IPS-NIHi7 (cell line): Measurements from ENCODE around the gene TNFSF11.
"Not testable (repeated sequence)": the region's sequence is repeated elsewhere in the genome, so short reads cannot be mapped to it uniquely, and the experiment has no call there.

ENCODE experiments used
- DNase-seq: peaks from one replicate; pipeline ENCODE4 v3.0.0; 2012; ENCODE audit warnings: mixed read lengths; ENCODE audit errors: extremely low spot score

TNFSF11 gene

GRCh38 chr13:42574011-42574410 is at the start of gene TNFSF11:
TNFSF11 (plus strand) TSS chr13:42574152; CDS start chr13:42574304, 152 bp downstream.
- peak; percentile 56 for DNase-seq

DNA sequence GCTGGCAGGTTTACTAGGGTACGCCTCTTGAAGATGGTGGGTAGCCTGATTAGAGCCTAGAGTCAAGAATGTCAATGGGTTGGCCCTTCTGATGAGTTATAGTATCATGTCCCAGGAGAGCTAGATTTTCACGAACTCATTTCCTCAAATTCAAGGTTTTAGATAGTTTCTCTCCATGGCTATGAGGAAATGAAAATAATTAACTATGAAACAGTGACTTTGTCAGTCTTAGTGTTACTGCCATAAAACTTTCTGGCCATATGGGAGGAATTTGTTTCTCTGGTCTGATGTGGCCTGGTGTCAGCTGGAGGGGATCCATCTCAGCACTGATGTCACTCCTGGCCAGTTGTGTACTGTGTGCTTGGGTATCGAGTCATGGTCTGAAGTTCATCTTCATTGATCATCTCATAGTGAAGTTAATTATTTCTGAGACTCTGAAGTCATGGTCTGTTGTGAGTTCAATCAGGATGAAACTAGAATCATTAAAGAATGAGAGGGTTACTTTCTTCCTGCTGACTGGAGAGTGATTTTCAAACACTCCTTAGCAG is 49.4 kb upstream of the TNFSF11 start:
- no peak for DNase-seq

GRCh38 chr13:42525035-42525504 is 48.9 kb upstream of the TNFSF11 start:
- DNase-seq: no peak

DNA sequence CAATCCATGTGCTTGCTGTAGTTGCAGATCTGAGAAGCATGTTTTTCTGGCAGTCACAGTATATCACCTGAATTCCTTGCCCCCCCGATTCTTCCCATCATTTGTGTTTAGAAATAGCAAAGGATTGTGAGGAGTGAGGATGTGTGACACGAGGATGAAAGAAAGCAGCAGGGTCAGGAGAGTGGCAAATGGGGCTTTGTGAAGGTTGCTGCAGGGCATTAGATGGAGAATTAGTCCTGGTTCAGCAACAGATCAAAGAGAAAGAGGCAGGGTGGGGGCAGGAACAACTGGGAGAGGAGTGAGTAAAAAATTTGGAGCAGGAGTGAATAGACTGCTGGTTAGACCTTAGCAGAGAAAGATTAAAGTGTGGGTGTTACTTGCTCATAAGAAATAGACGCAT is 47.7 kb upstream of the TNFSF11 start:
- no peak for DNase-seq

- no peak for DNase-seq
Measured at GRCh38 chr13:42526804-42527203, 47.1 kb upstream of the TNFSF11 start.

DNA sequence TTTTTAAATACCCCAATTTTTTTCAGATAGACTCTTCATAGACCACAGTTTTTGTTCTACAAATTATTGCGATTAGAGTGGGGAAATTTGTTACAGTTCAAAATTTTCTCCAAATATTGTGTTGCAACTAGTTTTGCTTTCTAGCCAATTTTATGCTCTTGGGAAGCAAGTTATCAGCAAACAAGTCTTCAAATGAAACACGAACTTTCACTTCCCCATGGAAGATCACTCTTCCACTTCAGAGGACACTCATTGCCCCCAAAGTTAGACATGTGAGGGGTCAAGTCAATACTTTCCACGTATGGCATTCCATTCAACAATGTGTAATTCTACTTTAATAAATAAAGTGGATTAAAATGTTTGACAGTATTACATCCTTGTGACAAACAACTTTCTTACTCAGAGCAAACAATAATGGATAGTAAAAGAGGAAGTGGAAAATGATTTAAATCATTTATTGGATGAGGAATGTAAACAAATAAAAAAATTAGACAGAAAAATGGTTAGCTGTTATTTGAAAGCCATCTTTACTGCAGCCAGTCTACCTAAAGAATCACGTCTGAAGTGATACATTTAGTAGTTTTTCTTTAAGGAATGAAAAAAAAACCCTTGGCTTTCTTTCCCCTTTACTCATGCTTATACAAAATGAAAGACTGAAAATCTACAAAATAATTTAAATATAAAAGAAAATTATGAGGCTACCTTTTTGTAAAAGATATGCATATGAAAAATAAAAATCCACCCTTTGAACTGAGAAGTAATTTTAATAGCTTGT is 41.2 kb upstream of the TNFSF11 start:
- DNase-seq: no peak

- no peak for DNase-seq
Measured at GRCh38 chr13:42533336-42533591, 40.7 kb upstream of the TNFSF11 start.

- no peak for DNase-seq
Measured at GRCh38 chr13:42534785-42535184, 39.2 kb upstream of the TNFSF11 start.

DNA sequence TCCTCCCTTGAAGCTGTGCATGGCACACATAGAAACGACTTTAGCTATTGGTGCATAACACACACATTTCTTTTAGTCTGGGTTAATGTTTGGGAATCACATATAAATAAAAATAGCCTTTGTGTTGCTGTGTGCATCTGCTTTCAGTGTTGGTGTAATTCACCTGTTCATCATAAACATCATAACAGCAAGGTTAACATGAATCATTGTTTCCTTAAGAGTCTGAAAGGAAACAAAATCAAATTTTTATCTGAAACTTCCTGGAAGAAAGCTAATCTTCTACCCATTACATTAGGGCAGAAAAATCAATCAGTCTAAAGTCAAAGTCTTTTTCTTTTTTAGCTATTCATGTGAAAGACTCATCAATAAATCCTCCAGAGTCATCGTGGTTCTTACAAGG is 35.0 kb upstream of the TNFSF11 start:
- DNase-seq: no peak

DNA sequence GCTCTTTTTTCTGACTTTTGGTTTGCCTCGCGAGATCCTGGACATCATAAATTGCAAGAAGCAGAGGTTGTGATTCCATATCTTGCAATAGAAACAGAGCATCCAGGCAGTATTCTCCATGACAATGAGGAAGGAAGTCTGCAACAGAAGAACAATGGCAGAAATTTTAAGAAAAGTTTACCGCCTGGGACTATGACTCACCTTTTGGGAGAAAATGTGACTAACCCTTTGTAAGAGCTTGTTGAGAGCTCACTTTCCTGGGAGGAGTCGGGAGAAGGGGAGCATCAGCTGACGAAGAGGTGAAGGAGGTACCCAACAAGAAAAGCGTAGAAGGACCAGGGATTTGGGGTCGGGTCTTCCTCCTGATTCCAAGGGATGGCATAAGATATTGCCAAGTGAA is 34.3 kb upstream of the TNFSF11 start:
- DNase-seq: peak; percentile 44

GRCh38 chr13:42543215-42543797 is 30.6 kb upstream of the TNFSF11 start:
- no peak for DNase-seq

GRCh38 chr13:42544246-42544926 is 29.6 kb upstream of the TNFSF11 start:
- no peak for DNase-seq

DNA sequence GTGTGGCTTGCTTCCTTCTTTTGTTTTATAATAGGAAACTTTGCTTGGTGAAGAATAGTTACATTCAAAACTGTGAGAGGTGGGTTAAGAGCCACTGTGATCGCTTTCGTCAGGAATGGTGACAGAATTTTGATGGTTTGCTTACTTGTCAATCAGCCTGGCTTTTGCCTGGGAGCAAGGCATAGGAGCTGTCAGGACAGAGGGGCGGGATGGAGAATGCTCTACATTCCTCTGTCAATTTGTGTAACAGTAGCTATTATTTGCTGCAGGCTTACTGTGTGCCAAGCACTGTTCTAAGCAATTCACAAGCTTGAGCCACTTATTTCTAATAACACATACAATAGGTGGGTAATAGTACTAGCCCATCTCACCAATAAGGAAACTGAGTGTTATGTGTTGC is 28.1 kb upstream of the TNFSF11 start:
- no peak for DNase-seq

GRCh38 chr13:42547612-42548011 is 26.3 kb upstream of the TNFSF11 start:
- no peak for DNase-seq

GRCh38 chr13:42548731-42549551 is 25.0 kb upstream of the TNFSF11 start:
- no peak for DNase-seq

GRCh38 chr13:42549552-42549936 is 24.4 kb upstream of the TNFSF11 start:
- no peak for DNase-seq

DNA sequence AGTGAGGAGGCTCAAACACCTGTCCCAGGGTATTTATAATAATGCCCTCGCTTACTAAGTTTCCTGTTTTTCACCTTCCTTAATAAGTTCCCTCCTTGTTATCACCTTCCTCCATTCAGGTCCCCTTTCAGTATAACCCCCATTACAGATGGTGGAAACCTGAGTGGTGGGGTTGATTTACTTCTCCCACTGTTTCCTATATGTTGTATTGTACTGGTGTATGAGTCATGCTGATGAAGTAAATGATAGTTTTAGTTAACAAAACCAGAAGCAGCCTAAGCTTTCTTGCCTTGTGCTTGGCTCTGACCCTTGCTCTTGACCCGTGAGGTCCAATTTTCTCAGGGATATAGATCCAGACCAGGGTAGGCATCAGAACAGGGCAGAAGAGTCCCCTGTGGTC is 22.3 kb upstream of the TNFSF11 start:
- no peak for DNase-seq

DNA sequence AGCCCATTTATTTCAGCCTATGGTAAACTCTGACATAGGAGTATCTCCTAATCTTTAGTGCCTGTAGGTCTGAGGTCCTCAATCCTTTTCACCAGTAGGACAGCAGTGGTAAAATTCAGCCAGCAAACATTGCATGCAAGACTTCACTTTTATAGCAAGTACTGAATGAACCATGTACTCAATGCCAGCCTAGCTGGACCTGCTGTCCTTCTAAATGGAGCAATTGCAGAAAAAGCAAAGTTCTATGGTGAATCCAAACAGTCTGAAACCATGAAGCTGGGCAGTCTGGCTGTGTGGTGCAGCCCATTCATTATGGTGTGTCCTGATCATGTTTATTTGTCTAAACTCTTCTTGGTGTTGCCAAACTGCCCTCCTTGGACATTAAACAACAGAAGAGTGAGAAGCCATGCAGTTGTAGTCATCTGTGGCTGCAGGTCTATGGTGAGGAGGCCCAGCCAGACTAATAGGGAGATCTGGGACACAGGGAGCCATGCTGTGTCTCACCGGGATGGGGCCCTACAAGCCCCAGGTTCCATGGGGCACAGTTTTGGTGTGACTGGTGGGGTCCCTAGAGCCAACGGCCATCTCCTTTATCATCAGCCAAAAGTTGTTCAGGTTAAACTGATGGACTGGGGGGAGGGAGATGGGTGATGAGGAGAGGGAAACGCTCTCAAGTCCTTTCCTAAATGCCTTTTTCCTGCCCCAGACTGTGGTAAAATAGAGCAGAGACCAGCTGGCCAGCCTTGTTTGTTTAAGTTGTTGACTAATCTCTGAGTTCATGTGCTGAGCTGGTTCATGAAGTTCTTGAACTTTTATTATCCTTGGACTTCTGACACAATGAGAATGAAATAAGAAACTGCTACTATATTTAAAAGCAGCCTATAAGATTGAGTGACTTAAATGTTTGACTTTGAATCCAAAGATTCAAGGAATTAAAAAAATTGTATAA is 20.6 kb upstream of the TNFSF11 start:
- DNase-seq: no peak

DNA sequence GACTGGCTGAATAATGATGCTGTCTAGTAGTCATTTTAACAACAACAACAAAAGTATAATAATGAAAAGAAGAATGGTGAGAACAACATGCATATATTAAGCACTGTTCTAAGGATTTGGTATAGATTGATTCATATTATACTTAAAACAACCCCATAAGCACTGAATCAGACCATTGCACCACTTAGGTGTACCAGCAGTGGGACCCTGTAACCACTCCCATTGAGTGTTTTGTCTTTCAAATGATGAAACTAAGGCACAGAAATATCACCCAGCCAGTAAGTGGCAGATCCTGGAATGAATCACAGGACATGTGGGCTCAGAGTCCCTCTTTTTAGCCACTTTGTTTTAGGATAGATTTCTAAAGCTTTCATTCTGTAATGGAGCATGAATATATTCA is 14.9 kb upstream of the TNFSF11 start:
- no peak for DNase-seq

DNA sequence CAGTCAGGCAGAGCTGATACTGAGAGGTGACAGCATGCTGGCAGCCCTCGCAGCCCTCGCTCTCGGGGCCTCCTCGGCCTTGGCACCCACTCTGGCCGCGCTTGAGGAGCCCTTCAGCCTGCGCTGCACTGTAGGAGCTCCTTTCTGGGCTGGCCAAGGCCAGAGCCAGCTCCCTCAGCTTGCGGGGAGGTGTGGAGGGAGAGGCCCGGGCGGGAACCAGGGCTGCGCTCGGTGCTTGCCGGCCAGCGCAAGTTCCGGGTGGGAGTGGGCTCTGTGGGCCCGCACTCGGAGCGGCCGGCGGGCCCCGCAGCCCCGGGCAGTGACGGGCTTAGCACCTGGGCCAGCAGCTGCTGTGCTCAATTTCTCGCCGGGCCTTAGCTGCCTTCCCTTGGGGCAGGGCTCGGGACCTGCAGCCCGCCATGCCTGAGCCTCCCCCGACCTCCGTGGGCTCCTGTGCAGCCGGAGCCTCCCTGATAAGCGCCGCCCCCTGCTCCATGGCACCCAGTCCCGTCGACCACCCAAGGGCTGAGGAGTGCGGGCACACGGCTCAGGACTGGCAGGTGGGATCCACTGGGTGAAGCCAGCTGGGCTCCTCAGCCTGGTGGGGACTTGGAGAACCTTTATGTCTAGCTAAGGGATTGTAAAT is 14.3 kb upstream of the TNFSF11 start:
- not testable (repeated sequence) for DNase-seq
